GM19043 (cell line): Measurements from ENCODE around the gene AK5.

Experiments
- ATAC-seq: cut with Tn5 transposase; IDR thresholded peaks from one replicate; pipeline ENCODE4 v1.9.1; 2021; ENCODE audit warnings: low read depth; ENCODE audit not compliant: unreplicated experiment

AK5 gene

GRCh38 chr1:77534456-77534855, 252.6 kb downstream of the AK5 start:
- ATAC-seq, result no peak

- ATAC-seq, result no peak
These were observed 255.0 kb downstream of the AK5 start for GRCh38 chr1:77536813-77537212.

GRCh38 chr1:77538956-77539518, 257.2 kb downstream of the AK5 start:
- peak; percentile 82 for ATAC-seq

GRCh38 chr1:77539519-77540142, 257.8 kb downstream of the AK5 start:
- no peak for ATAC-seq

GRCh38 chr1:77540501-77541161, 258.8 kb downstream of the AK5 start:
- ATAC-seq, result no peak

- peak; percentile 43 for ATAC-seq
These were observed 259.3 kb downstream of the AK5 start for GRCh38 chr1:77541162-77541545.

GRCh38 chr1:77542813-77543420, 261.1 kb downstream of the AK5 start:
- no peak for ATAC-seq

GRCh38 chr1:77543822-77544448, 262.1 kb downstream of the AK5 start:
- no peak for ATAC-seq

- no peak for ATAC-seq
These were observed 263.0 kb downstream of the AK5 start for GRCh38 chr1:77544845-77545244.

- no peak for ATAC-seq
These were observed 264.2 kb downstream of the AK5 start for GRCh38 chr1:77545970-77546369.

GRCh38 chr1:77546890-77547289, 265.1 kb downstream of the AK5 start:
- no peak for ATAC-seq

- ATAC-seq, result no peak
These were observed 266.5 kb downstream of the AK5 start for GRCh38 chr1:77548285-77548684.

- no peak for ATAC-seq
These were observed 268.3 kb downstream of the AK5 start for GRCh38 chr1:77550135-77550534.

- ATAC-seq, result no peak
These were observed 270.8 kb downstream of the AK5 start for GRCh38 chr1:77552626-77553025.

- ATAC-seq, result no peak
These were observed 271.9 kb downstream of the AK5 start for GRCh38 chr1:77553568-77554291.

- ATAC-seq, result no peak
These were observed 274.2 kb downstream of the AK5 start for GRCh38 chr1:77556045-77556444.

- no peak for ATAC-seq
These were observed 275.2 kb downstream of the AK5 start for GRCh38 chr1:77557053-77557452.

- ATAC-seq, result no peak
These were observed 276.9 kb downstream of the AK5 start for GRCh38 chr1:77558591-77559164.

GRCh38 chr1:77560741-77561140, 278.9 kb downstream of the AK5 start:
- ATAC-seq, result no peak

- no peak for ATAC-seq
These were observed 280.9 kb downstream of the AK5 start for GRCh38 chr1:77562596-77563150.
